AG09319 (cell line): ENCODE data around the gene SNAP47.

Source experiments
- DNase-seq: peaks from one replicate; pipeline ENCODE4 v3.0.0-alpha.2; 2010; ENCODE audit warnings: low read depth; ENCODE audit errors: extremely low read depth
- TF ChIP-seq, protein P1 (sequence below): IDR thresholded peaks from 2 replicates; pipeline ENCODE4 v1.5.1; 2011; ENCODE audit warnings: low read depth, mild to moderate bottlenecking, inconsistent platforms, low read length, moderate library complexity

The SNAP47 gene

DNA sequence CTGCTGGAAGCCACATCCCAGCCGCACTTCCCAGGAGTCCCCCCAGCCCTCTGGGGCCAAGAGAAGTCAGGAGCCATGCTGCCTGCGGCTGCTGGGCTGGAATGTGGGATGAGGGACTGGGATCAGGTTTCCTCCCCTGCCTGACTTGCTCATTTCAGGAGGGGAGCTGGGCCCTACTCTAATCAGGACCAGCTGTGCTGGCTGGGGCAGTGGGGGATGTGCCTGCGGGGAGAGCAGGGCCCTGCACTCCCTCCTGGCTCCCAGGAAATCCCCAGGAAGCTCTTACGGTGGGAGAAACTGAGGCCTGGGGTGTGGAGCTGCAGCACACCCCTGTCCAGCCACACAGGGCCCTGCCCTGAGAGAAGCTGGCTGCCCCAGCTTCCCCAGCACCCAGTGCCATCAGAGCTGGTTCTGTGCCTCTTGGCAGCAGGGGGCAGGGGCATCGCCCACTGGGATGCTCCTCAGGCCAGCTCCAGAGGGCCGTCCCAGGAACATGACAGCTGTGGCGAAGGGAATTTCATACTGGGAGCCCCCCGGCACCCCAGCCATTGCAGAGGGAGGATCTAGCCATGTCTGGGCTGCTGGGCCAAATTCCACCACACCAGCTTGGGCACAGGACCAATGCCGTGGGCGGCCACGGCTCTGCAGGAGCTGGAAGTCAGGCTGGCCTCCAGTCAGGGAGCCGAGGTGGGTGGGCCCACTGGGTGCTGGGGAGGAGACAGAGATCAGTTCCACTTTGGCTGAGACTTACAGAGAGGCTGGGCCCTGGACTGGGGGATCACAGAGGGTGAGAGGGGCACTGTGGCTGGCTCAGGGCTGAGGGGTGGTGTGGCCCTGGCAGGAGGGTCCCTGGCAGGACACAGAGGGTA lies 58.9 kb downstream of the SNAP47 start:
- TF ChIP-seq, protein P1, sequence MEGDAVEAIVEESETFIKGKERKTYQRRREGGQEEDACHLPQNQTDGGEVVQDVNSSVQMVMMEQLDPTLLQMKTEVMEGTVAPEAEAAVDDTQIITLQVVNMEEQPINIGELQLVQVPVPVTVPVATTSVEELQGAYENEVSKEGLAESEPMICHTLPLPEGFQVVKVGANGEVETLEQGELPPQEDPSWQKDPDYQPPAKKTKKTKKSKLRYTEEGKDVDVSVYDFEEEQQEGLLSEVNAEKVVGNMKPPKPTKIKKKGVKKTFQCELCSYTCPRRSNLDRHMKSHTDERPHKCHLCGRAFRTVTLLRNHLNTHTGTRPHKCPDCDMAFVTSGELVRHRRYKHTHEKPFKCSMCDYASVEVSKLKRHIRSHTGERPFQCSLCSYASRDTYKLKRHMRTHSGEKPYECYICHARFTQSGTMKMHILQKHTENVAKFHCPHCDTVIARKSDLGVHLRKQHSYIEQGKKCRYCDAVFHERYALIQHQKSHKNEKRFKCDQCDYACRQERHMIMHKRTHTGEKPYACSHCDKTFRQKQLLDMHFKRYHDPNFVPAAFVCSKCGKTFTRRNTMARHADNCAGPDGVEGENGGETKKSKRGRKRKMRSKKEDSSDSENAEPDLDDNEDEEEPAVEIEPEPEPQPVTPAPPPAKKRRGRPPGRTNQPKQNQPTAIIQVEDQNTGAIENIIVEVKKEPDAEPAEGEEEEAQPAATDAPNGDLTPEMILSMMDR: no peak
- DNase-seq: peak; percentile 83

DNA sequence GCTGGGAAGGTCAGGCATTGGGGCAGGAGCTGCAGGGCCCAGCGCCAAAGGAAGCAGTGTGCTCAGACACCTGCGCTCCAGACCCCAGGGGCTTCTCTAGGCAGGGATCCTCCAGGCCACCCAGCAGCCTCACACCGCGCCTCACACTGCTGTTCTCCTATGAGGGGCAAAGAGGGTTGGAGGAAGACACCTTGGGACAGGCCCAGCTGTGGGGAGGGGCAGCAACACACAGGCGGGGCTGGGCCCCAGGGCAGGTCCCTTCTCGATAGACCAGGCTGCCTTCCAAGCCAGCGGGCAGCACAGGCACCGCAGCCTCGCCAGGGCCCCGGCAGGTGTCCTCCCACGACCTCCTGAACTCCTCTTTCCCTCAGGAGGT lies 59.6 kb downstream of the SNAP47 start:
- no peak for DNase-seq
- TF ChIP-seq, protein P1: no peak

DNA sequence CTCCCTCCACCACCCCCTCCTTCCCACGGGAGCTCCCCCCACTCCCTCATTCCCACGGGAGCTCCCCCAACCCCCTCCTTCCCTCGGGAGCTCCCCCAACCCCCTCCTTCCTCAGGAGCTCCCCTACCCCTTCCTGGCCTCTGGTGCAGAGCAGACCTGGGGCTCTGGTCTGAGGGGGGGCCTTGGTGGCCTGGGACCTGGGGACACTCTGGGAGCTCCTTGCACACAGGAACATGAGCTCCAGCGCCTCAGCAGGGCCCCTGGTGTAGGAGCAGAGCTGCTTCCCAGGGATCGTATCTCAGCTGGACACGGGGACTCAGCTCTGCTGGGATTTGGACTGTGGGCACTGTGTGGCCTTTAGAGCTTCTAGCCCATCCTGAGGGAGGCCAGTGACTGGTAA lies 60.5 kb downstream of the SNAP47 start:
- DNase-seq: no peak
- TF ChIP-seq, protein P1: no peak

DNA sequence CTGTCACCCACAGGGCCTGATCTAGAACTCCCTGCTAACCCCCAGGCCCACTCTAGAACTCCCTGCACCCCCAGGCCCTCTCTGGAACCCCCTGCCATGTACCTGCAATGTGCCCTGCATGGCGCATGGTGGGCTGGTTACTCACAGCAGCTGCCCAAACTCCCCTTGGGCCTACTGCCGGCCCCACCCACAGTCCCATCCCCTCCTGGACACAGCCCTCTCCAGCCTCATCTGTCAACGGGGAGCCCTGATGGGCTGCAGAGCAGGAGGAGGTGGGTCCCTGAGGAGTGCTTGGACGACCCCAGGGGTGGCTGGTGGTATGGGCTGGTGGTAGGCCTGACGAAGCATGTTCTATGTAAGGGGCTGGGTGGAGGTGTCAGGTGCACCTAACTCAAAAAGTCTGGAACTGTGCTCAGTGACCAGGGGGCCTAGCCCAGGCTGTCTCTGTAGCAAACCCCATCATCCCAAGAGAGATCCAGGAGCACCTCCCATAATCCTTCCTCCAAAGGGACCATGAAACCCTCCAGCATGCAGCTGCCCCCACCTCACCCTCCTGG lies 61.2 kb downstream of the SNAP47 start:
- no peak for DNase-seq
- TF ChIP-seq, protein P1: no peak

- DNase-seq: no peak
- TF ChIP-seq, protein P1: no peak
Measured at GRCh38 chr1:227797144-227797543, 61.9 kb downstream of the SNAP47 start.

GRCh38 chr1:227797625-227798024 lies 62.4 kb downstream of the SNAP47 start:
- TF ChIP-seq, protein P1: no peak
- DNase-seq: no peak

DNA sequence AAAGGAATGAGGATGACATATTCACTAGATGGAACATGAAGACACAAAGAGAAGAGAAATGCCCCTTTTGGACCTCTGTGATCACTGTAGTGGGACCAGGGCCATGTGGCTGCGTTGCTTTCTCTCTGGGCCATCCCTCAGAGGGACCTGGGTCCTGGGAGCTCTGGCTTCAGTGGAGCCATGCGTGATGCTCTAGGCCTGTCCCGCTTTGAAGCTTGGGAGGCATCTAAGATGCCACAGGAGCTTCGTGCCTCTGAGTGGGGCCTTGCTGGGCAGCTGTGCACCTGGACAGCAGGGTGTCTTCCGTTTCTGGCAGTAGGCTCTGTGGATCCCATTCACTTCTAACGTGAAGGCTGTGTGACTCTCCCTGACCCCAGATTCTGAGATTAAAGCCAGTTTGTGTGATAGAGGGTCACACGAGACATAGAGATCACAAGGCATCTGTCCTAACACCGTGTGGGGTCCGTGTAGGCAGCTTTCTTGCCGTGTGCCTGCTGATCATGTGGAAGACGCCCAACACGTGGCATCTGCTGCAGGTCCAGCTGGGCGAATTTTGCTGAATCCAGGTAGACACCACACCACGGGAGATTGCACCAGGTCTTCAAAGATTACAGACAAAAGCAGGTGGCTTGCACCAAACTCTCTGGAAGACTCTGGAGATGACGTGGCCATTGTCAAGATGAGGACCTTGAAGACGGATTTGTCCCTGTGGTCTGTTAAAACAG lies 63.0 kb downstream of the SNAP47 start:
- no peak for DNase-seq
- TF ChIP-seq, protein P1: no peak
